ENCODE data around the gene GALNT6.

GALNT6 gene

GRCh38 chr12:51348116-51348515 lies 43.1 kb downstream of the GALNT6 start:
- no peak overlapping the region for H3K9ac ChIP-seq (ENCODE audit: low read depth, low read length, poor library complexity, severe bottlenecking)
- H3K4me3 ChIP-seq (ENCODE audit: low read length, poor library complexity, severe bottlenecking): no peak overlapping the region
- no peaks in the 10 kb centered on the region for H3K9me3 ChIP-seq (ENCODE audit: insufficient read depth, low read depth, low read length)
- H3K4me1 ChIP-seq (ENCODE audit: insufficient read depth, low read length, poor library complexity, severe bottlenecking): no peaks in the 10 kb centered on the region
- H3K9me2 ChIP-seq (replicated peaks; ENCODE audit: low read depth, low read length): no peaks in the 10 kb centered on the region
- H4K20me1 ChIP-seq (ENCODE audit: insufficient read depth, low read length, poor library complexity, severe bottlenecking): no peaks in the 10 kb centered on the region
- TF ChIP-seq EZH2phosphoT487 (IDR thresholded peaks at IDR 0.05; ENCODE audit: borderline replicate concordance) (no peak), CTCF (conservative IDR thresholded peaks at IDR 0.05; ENCODE audit: low read length) (no peak)
- no peaks in the 10 kb centered on the region for H3K27me3 ChIP-seq (ENCODE audit: insufficient read depth, low read length, poor library complexity, severe bottlenecking)
- no peaks in the 10 kb centered on the region for H3K79me2 ChIP-seq (ENCODE audit: insufficient read depth, low read length)
- no peaks in the 10 kb centered on the region for H3F3A ChIP-seq (ENCODE audit: low read depth)
- no peak overlapping the region for H2AFZ ChIP-seq (ENCODE audit: low read length)
- H3K4me2 ChIP-seq (ENCODE audit: low read depth, low read length, poor library complexity, severe bottlenecking): no peak overlapping the region
- H3K36me3 ChIP-seq (ENCODE audit: insufficient read depth, low read length): no peaks in the 10 kb centered on the region

GRCh38 chr12:51346581-51346980 lies 44.6 kb downstream of the GALNT6 start, which contains the start of gene CELA1:
CELA1 (minus strand) TSS chr12:51346679; CDS start chr12:51346638, 41 bp downstream.
- no peak within 1 kb of the TSS for H3K9ac ChIP-seq (ENCODE audit: low read depth, low read length, poor library complexity, severe bottlenecking)
- H3F3A ChIP-seq (ENCODE audit: low read depth): no peaks in the 10 kb centered on the region
- no peaks in the 10 kb centered on the region for H3K4me1 ChIP-seq (ENCODE audit: insufficient read depth, low read length, poor library complexity, severe bottlenecking)
- H3K36me3 ChIP-seq (ENCODE audit: insufficient read depth, low read length): no peaks in the 10 kb centered on the region
- no peaks in the 10 kb centered on the region for H3K9me3 ChIP-seq (ENCODE audit: insufficient read depth, low read depth, low read length)
- H3K79me2 ChIP-seq (ENCODE audit: insufficient read depth, low read length): no peaks in the 10 kb centered on the region
- H4K20me1 ChIP-seq (ENCODE audit: insufficient read depth, low read length, poor library complexity, severe bottlenecking): no peaks in the 10 kb centered on the region
- TF ChIP-seq CTCF (conservative IDR thresholded peaks at IDR 0.05; ENCODE audit: low read length): no peak
- TF ChIP-seq EZH2phosphoT487 (IDR thresholded peaks at IDR 0.05; ENCODE audit: borderline replicate concordance): no peak
- H3K9me2 ChIP-seq (replicated peaks; ENCODE audit: low read depth, low read length): no peaks in the 10 kb centered on the region
- H3K4me2 ChIP-seq (ENCODE audit: low read depth, low read length, poor library complexity, severe bottlenecking): no peak within 1 kb of the TSS
- H3K4me3 ChIP-seq (ENCODE audit: low read length, poor library complexity, severe bottlenecking): no peak within 1 kb of the TSS
- no peak within 1 kb of the TSS for H2AFZ ChIP-seq (ENCODE audit: low read length)
- H3K27me3 ChIP-seq (ENCODE audit: insufficient read depth, low read length, poor library complexity, severe bottlenecking): no peaks in the 10 kb centered on the region

- TF ChIP-seq CTCF (conservative IDR thresholded peaks at IDR 0.05; ENCODE audit: low read length) (no peak), EZH2phosphoT487 (IDR thresholded peaks at IDR 0.05; ENCODE audit: borderline replicate concordance) (no peak)
- H3K4me1 ChIP-seq (ENCODE audit: insufficient read depth, low read length, poor library complexity, severe bottlenecking): peaks cover 4% of the 10 kb centered on the region
- no peak overlapping the region for H3K4me2 ChIP-seq (ENCODE audit: low read depth, low read length, poor library complexity, severe bottlenecking)
- H2AFZ ChIP-seq (ENCODE audit: low read length): no peak overlapping the region
- H3K36me3 ChIP-seq (ENCODE audit: insufficient read depth, low read length): no peaks in the 10 kb centered on the region
- H3K4me3 ChIP-seq (ENCODE audit: low read length, poor library complexity, severe bottlenecking): no peak overlapping the region
- no peaks in the 10 kb centered on the region for H3K27me3 ChIP-seq (ENCODE audit: insufficient read depth, low read length, poor library complexity, severe bottlenecking)
- no peaks in the 10 kb centered on the region for H3F3A ChIP-seq (ENCODE audit: low read depth)
- H3K9me2 ChIP-seq (replicated peaks; ENCODE audit: low read depth, low read length): no peaks in the 10 kb centered on the region
- no peaks in the 10 kb centered on the region for H3K79me2 ChIP-seq (ENCODE audit: insufficient read depth, low read length)
- H3K9ac ChIP-seq (ENCODE audit: low read depth, low read length, poor library complexity, severe bottlenecking): no peak overlapping the region
- H4K20me1 ChIP-seq (ENCODE audit: insufficient read depth, low read length, poor library complexity, severe bottlenecking): no peaks in the 10 kb centered on the region
- no peaks in the 10 kb centered on the region for H3K9me3 ChIP-seq (ENCODE audit: insufficient read depth, low read depth, low read length)
Measured at GRCh38 chr12:51345681-51346080, 45.5 kb downstream of the GALNT6 start.

Data from Loucy (cell line).